Measurements from ENCODE around the gene SCML1. TPM values are rescaled to one million over a fixed set of nuclear protein-coding genes. Genes with fewer than 3 reads are reported as not detected.

SCML1 gene
- total RNA-seq, 1 experiment from 2014 or later, result 13.0 TPM

GRCh38 chrX:17692709-17693346, 44.5 kb upstream of the SCML1 start:
- H3K4me3 ChIP-seq (ENCODE audit: low read depth, low read length, poor library complexity, severe bottlenecking), result no peak overlapping the region
- ChIA-PET POLR2A (ENCODE audit: low non-redundant PET) (no interaction called here), CTCF (no interaction called here)
- intact Hi-C loops (cut with micrococcal nuclease; ENCODE audit: unreplicated experiment), result loop anchor here (5.0 kb wide), 2 partner anchors 451 to 571 kb away; no protein-coding TSS in a partner anchor
- no peaks in the 10 kb centered on the region for H3K36me3 ChIP-seq (ENCODE audit: insufficient read depth, low read length, poor library complexity, severe bottlenecking)
- DNase-seq (ENCODE audit: low spot score), result peak; percentile 24
- H3K9me3 ChIP-seq (ENCODE audit: low read depth, low read length, poor library complexity, severe bottlenecking), result no peaks in the 10 kb centered on the region
- TF ChIP-seq EZH2 (IDR thresholded peaks at IDR 0.05; ENCODE audit: borderline replicate concordance, low read depth, low read length, poor library complexity, severe bottlenecking), result no peak
- TF ChIP-seq, protein P1, sequence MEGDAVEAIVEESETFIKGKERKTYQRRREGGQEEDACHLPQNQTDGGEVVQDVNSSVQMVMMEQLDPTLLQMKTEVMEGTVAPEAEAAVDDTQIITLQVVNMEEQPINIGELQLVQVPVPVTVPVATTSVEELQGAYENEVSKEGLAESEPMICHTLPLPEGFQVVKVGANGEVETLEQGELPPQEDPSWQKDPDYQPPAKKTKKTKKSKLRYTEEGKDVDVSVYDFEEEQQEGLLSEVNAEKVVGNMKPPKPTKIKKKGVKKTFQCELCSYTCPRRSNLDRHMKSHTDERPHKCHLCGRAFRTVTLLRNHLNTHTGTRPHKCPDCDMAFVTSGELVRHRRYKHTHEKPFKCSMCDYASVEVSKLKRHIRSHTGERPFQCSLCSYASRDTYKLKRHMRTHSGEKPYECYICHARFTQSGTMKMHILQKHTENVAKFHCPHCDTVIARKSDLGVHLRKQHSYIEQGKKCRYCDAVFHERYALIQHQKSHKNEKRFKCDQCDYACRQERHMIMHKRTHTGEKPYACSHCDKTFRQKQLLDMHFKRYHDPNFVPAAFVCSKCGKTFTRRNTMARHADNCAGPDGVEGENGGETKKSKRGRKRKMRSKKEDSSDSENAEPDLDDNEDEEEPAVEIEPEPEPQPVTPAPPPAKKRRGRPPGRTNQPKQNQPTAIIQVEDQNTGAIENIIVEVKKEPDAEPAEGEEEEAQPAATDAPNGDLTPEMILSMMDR (conservative IDR thresholded peaks at IDR 0.05; ENCODE audit: low read depth, low read length), result no peak
- no peak overlapping the region for H3K27ac ChIP-seq (ENCODE audit: low read depth, low read length, poor library complexity, severe bottlenecking)
- peaks cover 5% of the 10 kb centered on the region for H3K27me3 ChIP-seq (replicated peaks; ENCODE audit: insufficient read depth, low read depth, low read length, poor library complexity)
- no TSS peak for BruUV-seq (replicated peaks)
- H3K4me1 ChIP-seq (ENCODE audit: insufficient read depth, low read length, poor library complexity, severe bottlenecking), result no peaks in the 10 kb centered on the region

DNA sequence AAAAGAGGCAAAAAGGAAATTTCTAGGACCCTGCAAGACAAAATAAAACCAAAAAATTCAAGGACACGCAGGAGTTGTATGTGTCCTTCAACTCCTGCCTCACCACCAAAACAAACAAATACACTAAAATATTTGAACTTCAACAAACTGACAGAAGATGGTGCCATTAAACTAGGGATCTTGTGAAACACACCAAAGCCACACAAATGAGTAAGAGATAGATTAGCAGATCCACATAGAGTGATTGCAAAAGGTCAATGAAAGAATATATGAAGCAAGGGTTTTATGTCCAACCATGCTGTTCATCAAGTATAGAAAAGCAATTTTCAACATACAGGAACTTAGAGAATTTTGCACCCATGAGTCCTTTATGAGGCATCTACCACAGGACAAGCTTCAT, 40.1 kb upstream of the SCML1 start:
- TF ChIP-seq EZH2 (IDR thresholded peaks at IDR 0.05; ENCODE audit: borderline replicate concordance, low read depth, low read length, poor library complexity, severe bottlenecking), result no peak
- TF ChIP-seq, protein P1 (conservative IDR thresholded peaks at IDR 0.05; ENCODE audit: low read depth, low read length), result no peak
- Histone ChIP-seq H3K27me3 (replicated peaks; ENCODE audit: insufficient read depth, low read depth, low read length, poor library complexity) (peaks cover 5% of the 10 kb centered on the region), H3K4me3 (ENCODE audit: low read depth, low read length, poor library complexity, severe bottlenecking) (no peak overlapping the region), H3K27ac (ENCODE audit: low read depth, low read length, poor library complexity, severe bottlenecking) (no peak overlapping the region), H3K36me3 (ENCODE audit: insufficient read depth, low read length, poor library complexity, severe bottlenecking) (no peaks in the 10 kb centered on the region), H3K9me3 (ENCODE audit: low read depth, low read length, poor library complexity, severe bottlenecking) (no peaks in the 10 kb centered on the region), H3K4me1 (ENCODE audit: insufficient read depth, low read length, poor library complexity, severe bottlenecking) (no peaks in the 10 kb centered on the region)
- CTCF ChIA-PET, result no interaction called here
- POLR2A ChIA-PET (ENCODE audit: low non-redundant PET), result no interaction called here
- peak; percentile 6 for DNase-seq (ENCODE audit: low spot score)
- no TSS peak for BruUV-seq (replicated peaks)
- intact Hi-C loops (cut with micrococcal nuclease; ENCODE audit: unreplicated experiment), result no loop called here

GRCh38 chrX:17700976-17701375, 36.3 kb upstream of the SCML1 start:
- CTCF ChIA-PET, result no interaction called here
- Histone ChIP-seq H3K27me3 (replicated peaks; ENCODE audit: insufficient read depth, low read depth, low read length, poor library complexity) (no peaks in the 10 kb centered on the region), H3K4me1 (ENCODE audit: insufficient read depth, low read length, poor library complexity, severe bottlenecking) (no peaks in the 10 kb centered on the region), H3K9me3 (ENCODE audit: low read depth, low read length, poor library complexity, severe bottlenecking) (no peaks in the 10 kb centered on the region), H3K27ac (ENCODE audit: low read depth, low read length, poor library complexity, severe bottlenecking) (no peak overlapping the region), H3K36me3 (ENCODE audit: insufficient read depth, low read length, poor library complexity, severe bottlenecking) (no peaks in the 10 kb centered on the region), H3K4me3 (ENCODE audit: low read depth, low read length, poor library complexity, severe bottlenecking) (no peak overlapping the region)
- no peak for DNase-seq (ENCODE audit: low spot score)
- intact Hi-C loops (cut with micrococcal nuclease; ENCODE audit: unreplicated experiment), result no loop called here
- no TSS peak for BruUV-seq (replicated peaks)
- POLR2A ChIA-PET (ENCODE audit: low non-redundant PET), result no interaction called here
- TF ChIP-seq EZH2 (IDR thresholded peaks at IDR 0.05; ENCODE audit: borderline replicate concordance, low read depth, low read length, poor library complexity, severe bottlenecking), result no peak
- TF ChIP-seq, protein P1 (conservative IDR thresholded peaks at IDR 0.05; ENCODE audit: low read depth, low read length), result no peak
